Heart right ventricle (tissue), 16 donors: ENCODE results near the gene COL6A3. TPM values are rescaled to one million over a fixed set of nuclear protein-coding genes. Genes with fewer than 3 reads are reported as not detected.
A peak's percentile ranks its signal among the peaks of the same experiment; 100 is the strongest.

Source experiments
- ATAC-seq, 8 donors: fragments of 200-7000 bp; cut with Tn5 transposase; one replicate each; pipeline ENCODE4 v1.9.1; 2020; ENCODE audit warnings: mild to moderate bottlenecking in 8 of 8, moderate library complexity in 8 of 8, moderate number of reproducible peaks in 1 of 8
- DNase-seq, 2 donors: peaks; one replicate each; pipeline ENCODE4 v3.0.0-alpha.2; 2020
- H3K27ac ChIP-seq, 10 donors: fragments of 200-600 bp; sonication (generic) in 2 of 10; one replicate each; pipeline versions ENCODE4 v1.5.0 to v1.8.0; 2020 to 2022; ENCODE audit warnings: mild to moderate bottlenecking in 3 of 10
- H3K27me3 ChIP-seq, 7 donors: fragments of 200-600 bp; one replicate each; pipeline ENCODE4 v1.8.0; 2021 to 2022; ENCODE audit warnings: mild to moderate bottlenecking in 2 of 7
- H3K36me3 ChIP-seq, 9 donors: fragments of 200-600 bp; sonication (generic) in 1 of 9; one replicate each; pipeline versions ENCODE4 v1.5.0 to v1.8.0; 2020 to 2022; ENCODE audit warnings: mild to moderate bottlenecking in 2 of 9
- H3K4me1 ChIP-seq, 9 donors: fragments of 200-600 bp; sonication (generic) in 1 of 9; one replicate each; pipeline versions ENCODE4 v1.5.0 to v1.8.0; 2020 to 2022; ENCODE audit warnings: mild to moderate bottlenecking in 4 of 9
- H3K4me3 ChIP-seq, 10 donors: fragments of 200-600 bp; sonication (generic) in 2 of 10; one replicate each; pipeline versions ENCODE4 v1.5.0 to v1.8.0; 2020 to 2022; ENCODE audit warnings: mild to moderate bottlenecking in 7 of 10, moderate library complexity in 2 of 10
- H3K9me3 ChIP-seq, 11 donors: fragments of 200-600 bp in 10 of 11; sonication (generic) in 2 of 11; one replicate each; pipeline versions ENCODE4 v1.5.0 to v1.8.0; 2013 to 2022; ENCODE audit warnings: mild to moderate bottlenecking in 2 of 11, control low read depth in 1 of 11, moderate library complexity in 1 of 11
- CTCF ChIP-seq, 9 donors: fragments of 200-600 bp; sonication (generic) in 2 of 9; IDR thresholded peaks; one replicate each; pipeline versions ENCODE4 v1.5.0 to v1.8.0; 2021 to 2022; ENCODE audit warnings: antibody characterized with exemption in 9 of 9, mild to moderate bottlenecking in 5 of 9, moderate library complexity in 1 of 9
- whole genome bisulfite sequencing, 2 donors: extraction: QIAGEN DNeasy Blood & Tissue Kit; methylation state at CpG; one replicate each; pipeline ENCODE4 v1.1.7; 2013; ENCODE audit warnings: inconsistent platforms in 1 of 2; 5-methylcytosine and 5-hydroxymethylcytosine counted together
- intact Hi-C, 10 donors: fragments of 100-400 bp; cut with DNase I; formaldehyde crosslinking; loops; one replicate each; pipeline versions ENCODE4 v1.11.1 to v1.14.2; 2022
- polyA plus RNA-seq, 2 donors: library from polyadenylated mRNA; stranded (reverse); fragments of 200-250 nt; gene quantifications; one replicate each; pipeline ENCODE4 v1.2.3, GENCODE V29; 2013
- total RNA-seq, 10 donors: library from RNA; stranded (reverse); fragmentation: NEBNext Ultra II Directional in 3 of 10; extraction: Animal tissue kit (Norgen Biotek cat#: 25700) in 3 of 10; gene quantifications; one replicate each; pipeline versions ENCODE4 v1.2.1 to v1.2.4, GENCODE V29; 2021 to 2023
- donor health status: Arrhythmogenic right ventricular cardiomyopathy.
- donor health status: ischemic (EF 13 %, LVEDD 7.1; RV severe dilation, severe dysfunction).
- donor health status: healthy with polysubstance abuse.
- donor health status: DM: no; HTN: yes; CAD: no.
- donor health status: DM: no; HTN: no; CAD: no.
- donor health status: ischemic (EF 25% LVEDD 6.9; RV normal size, moderate dysfunction).
- donor health status: ischemic (EF 25% LVEDD 5.7; RV mildly dilated, moderate dysfunction).
- donor health status: healthy.
- donor health status: DM: yes; HTN: yes; CAD: no.
- donor health status: Ischemic cardiomyopathy.
- donor health status: ischemic (EF 35%, LVEDD 5.7; RV mildly dilated, moderate dysfunction).
- donor health status: nonischemic (EF 11% LVEDD 7.7; RV severe dilation, severe dysfunction).
- donor health status: DM: yes; HTN: yes; CAD: no.
- donor health status: PGD.
- donor health status: ischemic (EF 29% LVEDD 5.4; RV normal size, mild dysfunction).
- donor health status: nonischemic (EF 23%, LVEDD 6.1; RV moderate dilation, normal function).

COL6A3 gene
- total and polyA plus RNA-seq, 12 donors: 27.7 to 222 (median 47.5) TPM

DNA sequence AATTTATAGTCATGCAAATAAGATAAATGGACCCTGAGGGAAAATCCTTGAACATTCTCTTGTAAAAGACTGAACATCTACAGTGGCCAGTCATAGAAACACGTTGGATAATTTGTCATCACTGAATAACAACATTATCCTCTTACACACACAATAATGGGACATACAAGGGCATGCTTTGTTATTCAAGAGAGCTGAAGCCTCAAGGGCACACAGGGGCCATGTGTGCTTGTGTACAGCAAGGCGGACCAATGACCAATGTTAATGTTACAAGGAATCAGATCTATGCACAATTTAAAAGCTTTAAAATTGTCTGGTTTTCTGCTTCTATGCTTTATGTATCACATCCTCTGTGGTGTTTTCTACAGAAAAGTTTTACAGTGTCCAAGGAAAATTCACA is 23.7 kb downstream of the COL6A3 start:
- DNase-seq (no peak), ATAC-seq (no peak)
- H3K36me3 ChIP-seq: peaks cover 0 to 44% (median 0%) of the 10 kb centered on the region in 9 donors
- no peak for TF ChIP-seq CTCF (IDR thresholded peaks at IDR 0.05)
- H3K27me3 ChIP-seq: peaks cover 0 to 22% (median 0%) of the 10 kb centered on the region in 7 donors
- no peak overlapping the region for H3K4me3 ChIP-seq
- no peaks in the 10 kb centered on the region for H3K9me3 ChIP-seq
- H3K27ac ChIP-seq: no peak overlapping the region
- WGBS, 2 donors: 64 to 66% methylated on average over 2 of the region's 2 CpGs
- intact Hi-C loops: no loop called here
- peaks cover 0 to 11% (median 0%) of the 10 kb centered on the region in 9 donors for H3K4me1 ChIP-seq

DNA sequence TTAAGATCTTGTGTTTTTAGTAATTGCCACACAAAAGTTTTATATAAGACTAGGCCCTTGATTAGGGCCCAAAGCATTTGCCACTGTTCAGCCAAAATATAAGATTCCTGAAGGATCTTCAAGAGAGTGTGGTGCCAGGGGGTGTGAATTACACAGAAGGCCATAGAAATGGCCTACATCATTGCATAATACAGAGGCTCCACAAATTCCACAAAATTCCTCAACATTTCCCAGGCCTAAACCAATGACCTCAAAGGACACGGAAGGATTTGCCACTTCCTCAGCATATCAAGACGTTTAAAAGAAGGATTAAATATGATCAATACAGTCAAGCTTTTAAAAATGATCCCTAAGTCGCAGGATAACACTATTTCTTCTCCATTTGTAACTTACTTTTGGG is 24.1 kb downstream of the COL6A3 start:
- Histone ChIP-seq H3K36me3 (peaks cover 0 to 42% (median 0%) of the 10 kb centered on the region in 9 donors), H3K27ac (no peak overlapping the region), H3K9me3 (no peaks in the 10 kb centered on the region), H3K4me1 (peaks cover 0 to 11% (median 0%) of the 10 kb centered on the region in 9 donors), H3K27me3 (peaks cover 0 to 22% (median 0%) of the 10 kb centered on the region in 7 donors), H3K4me3 (no peak overlapping the region)
- no peak for DNase-seq
- 80 to 85% methylated on average over 3 of the region's 3 CpGs for WGBS, 2 donors
- intact Hi-C loops: no loop called here
- ATAC-seq: no peak
- TF ChIP-seq CTCF (IDR thresholded peaks at IDR 0.05): no peak

DNA sequence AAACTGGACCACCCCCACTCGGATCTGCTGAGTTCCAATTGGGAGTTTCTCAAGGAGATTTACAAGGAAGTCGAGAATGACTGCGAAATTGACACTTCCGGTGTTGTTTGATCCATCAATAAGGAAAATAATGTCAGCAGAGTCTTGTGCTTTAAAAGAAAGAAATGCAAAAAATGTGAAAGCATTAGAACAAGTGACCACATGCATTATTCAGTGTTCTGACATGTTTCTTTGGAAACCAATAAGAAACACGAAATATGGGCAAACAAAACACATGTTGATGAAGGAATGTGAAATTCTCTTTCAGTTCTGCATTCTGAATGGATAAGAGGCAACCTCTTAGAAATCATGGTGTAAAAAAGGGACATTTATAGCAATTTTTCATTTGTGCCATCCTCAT is 25.9 kb downstream of the COL6A3 start:
- Histone ChIP-seq H3K9me3 (no peaks in the 10 kb centered on the region), H3K4me1 (peaks cover 0 to 11% (median 0%) of the 10 kb centered on the region in 9 donors), H3K4me3 (no peak overlapping the region), H3K36me3 (peaks cover 0 to 37% (median 0%) of the 10 kb centered on the region in 9 donors), H3K27me3 (peaks cover 0 to 8% (median 0%) of the 10 kb centered on the region in 7 donors), H3K27ac (no peak overlapping the region)
- no peak for TF ChIP-seq CTCF (IDR thresholded peaks at IDR 0.05)
- intact Hi-C loops: no loop called here
- WGBS, 2 donors: 94 to 96% methylated on average over 5 of the region's 5 CpGs
- no peak for ATAC-seq
- DNase-seq: no peak

- TF ChIP-seq CTCF (IDR thresholded peaks at IDR 0.05): no peak
- Histone ChIP-seq H3K27ac (peak overlapping the region in 1 of 10 donors; percentile 47), H3K4me1 (peaks cover 0 to 3% (median 0%) of the 10 kb centered on the region in 9 donors), H3K27me3 (no peaks in the 10 kb centered on the region), H3K4me3 (no peak overlapping the region), H3K9me3 (peaks cover 0 to 2% (median 0%) of the 10 kb centered on the region in 11 donors), H3K36me3 (peaks cover 0 to 50% (median 0%) of the 10 kb centered on the region in 9 donors)
- ATAC-seq (peak in 1 of 8 donors; percentile 9), DNase-seq (no peak)
- intact Hi-C loops: no loop called here
These were observed 29.3 kb downstream of the COL6A3 start for GRCh38 chr2:237384672-237385020.
